Activated naive CD4-positive, alpha-beta T cell (primary cell): ENCODE data around the gene SPAG9.

ENCODE experiments used
- DNase-seq, 4 experiments: peaks; one replicate each; lab custom pipeline; 2025; lab: John Stamatoyannopoulos, UW

Gene SPAG9, protein sequence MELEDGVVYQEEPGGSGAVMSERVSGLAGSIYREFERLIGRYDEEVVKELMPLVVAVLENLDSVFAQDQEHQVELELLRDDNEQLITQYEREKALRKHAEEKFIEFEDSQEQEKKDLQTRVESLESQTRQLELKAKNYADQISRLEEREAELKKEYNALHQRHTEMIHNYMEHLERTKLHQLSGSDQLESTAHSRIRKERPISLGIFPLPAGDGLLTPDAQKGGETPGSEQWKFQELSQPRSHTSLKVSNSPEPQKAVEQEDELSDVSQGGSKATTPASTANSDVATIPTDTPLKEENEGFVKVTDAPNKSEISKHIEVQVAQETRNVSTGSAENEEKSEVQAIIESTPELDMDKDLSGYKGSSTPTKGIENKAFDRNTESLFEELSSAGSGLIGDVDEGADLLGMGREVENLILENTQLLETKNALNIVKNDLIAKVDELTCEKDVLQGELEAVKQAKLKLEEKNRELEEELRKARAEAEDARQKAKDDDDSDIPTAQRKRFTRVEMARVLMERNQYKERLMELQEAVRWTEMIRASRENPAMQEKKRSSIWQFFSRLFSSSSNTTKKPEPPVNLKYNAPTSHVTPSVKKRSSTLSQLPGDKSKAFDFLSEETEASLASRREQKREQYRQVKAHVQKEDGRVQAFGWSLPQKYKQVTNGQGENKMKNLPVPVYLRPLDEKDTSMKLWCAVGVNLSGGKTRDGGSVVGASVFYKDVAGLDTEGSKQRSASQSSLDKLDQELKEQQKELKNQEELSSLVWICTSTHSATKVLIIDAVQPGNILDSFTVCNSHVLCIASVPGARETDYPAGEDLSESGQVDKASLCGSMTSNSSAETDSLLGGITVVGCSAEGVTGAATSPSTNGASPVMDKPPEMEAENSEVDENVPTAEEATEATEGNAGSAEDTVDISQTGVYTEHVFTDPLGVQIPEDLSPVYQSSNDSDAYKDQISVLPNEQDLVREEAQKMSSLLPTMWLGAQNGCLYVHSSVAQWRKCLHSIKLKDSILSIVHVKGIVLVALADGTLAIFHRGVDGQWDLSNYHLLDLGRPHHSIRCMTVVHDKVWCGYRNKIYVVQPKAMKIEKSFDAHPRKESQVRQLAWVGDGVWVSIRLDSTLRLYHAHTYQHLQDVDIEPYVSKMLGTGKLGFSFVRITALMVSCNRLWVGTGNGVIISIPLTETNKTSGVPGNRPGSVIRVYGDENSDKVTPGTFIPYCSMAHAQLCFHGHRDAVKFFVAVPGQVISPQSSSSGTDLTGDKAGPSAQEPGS (N-terminal part only)

DNA sequence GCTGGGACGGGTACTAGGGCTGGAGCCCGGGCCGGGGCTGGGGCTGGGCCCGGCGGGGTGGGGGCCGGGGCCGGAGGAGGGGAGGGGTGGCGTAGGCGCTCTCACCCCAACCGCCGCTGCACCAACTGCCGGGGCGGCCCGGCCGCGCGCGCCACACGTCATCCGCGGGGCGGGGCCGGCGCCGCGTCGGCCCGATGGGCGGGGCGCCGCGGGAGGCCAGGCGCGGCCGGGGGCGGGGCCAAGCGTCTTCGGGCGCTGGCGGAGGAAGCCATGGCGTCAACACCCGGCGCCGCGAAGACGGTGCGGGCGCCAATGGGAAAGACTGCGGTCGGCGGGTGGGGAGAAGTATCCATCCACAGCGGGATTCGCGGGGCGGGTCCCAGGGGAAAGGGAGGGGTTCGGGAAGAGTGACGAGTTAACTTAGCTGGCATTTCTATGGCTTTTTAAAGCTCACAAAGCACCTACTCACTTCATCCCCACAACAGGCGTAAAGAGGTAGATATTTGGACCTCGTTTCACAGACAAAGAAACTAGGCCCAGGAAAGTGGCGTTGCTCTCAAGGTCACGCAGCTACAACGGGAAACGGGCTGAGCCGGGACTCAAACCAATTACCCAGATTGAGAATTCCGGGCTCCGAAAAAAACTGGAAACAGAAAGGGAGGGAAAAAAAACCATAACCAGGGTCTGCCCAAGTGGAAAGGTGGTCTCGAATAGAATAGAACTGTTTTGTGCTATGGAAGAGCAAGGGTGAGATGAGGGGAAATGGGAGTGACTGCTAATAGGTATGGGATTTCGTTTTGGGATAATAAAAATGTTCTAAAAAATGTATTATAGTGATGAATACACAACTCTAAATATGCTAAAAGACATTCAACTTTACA is at the start of gene SPAG9:
Gene SPAG9 (minus strand): TSS at position 130 of the 881 bp plus-strand sequence. CDS start 212 bp downstream, outside the sequence.
- peak; percentile 62 to 88 (median 70) for DNase-seq

DNA sequence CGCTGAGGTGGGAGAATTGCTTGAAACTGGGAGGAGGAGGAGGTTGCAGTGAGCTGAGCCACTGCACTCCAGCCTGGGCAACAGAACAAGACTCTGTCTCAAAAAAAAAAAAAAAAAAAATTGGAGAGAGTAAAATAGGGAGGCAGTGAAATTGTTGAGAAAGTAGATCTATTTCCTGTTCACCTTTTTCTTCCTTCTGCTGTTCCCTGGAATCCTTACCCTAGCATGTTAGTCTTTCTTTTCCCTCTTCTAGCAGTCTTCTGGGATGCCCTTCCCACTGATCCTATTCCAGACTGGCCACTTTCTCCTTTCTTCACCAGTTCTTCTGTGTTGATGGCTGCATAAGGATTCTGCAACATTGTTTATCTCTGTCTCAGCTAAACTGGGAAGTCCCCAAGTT is 48.7 kb upstream of the SPAG9 start:
- DNase-seq, result no peak

DNA sequence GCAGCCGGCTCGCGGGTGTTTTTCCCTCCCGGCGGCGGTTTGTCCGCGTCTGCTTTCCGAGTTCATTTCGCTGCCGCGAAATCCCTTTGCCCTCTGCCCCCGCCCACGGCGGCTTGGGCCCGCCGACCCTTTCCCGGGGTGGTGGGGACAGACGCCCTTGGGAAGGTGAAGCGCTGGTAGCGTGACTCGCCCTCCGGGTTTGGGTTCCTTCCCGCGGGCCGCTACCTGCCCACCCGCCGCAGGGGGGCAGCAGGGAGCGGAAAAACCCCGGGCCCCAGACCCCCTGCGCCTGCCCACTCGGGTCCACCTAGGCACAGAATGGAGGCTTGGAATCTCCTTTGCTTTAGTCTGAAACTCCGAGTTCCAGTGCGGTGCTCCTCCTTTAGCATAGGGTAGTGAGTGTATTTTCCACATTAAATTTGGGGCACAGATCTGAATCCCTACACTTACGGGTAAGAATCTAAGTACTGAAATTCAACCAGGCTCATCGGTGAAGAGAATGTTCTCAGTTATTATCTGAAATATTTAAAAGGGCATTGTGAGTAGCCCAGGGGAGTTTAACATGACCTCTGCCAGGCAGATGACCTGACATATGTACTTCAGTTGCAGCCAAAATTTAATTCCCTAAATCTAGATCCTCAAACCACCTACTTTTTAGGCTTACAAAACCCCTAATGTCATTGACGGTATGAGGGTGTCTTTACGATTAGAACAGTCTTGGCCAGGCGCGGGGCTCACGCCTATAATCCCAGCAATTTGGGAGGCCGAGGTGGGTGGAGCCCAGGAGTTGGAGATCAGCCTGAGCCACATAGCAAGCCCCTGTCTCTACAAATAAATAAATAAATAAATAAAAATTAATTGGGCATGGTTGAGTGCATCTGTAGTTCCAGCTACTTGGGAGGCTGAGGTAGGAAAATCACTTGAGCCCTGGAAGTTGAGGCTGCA is 46.6 kb upstream of the SPAG9 start:
- DNase-seq, result peak; percentile 29 to 57 (median 46)

DNA sequence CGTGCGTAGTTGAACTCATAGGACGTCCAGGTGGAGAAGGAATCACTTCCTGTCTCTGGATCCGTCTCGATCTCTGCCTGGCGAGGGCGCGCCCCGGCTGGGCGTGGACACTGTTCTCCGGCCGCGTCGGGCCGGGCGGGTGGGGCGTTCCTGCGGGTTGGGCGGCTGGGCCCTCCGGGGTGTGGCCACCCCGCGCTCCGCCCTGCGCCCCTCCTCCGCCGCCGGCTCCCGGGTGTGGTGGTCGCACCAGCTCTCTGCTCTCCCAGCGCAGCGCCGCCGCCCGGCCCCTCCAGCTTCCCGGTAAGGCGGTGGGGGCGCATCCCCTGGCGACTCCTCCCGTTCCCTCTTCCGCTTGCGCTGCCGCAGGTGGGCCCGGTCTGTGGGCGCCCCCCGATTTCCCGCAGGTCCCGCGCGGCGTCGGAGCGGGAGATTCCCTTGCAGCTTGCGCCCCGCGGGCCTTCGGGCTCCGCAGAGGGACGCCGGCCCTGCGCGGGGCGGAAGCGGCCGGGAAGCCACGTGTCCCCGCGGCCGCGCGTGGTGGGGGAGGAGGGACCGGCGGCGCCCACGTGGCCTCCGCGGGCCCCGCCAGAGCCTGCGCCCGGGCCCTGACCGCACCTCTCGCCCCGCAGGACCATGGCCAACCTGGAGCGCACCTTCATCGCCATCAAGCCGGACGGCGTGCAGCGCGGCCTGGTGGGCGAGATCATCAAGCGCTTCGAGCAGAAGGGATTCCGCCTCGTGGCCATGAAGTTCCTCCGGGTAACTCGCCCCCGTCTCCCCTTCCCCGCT is 45.7 kb upstream of the SPAG9 start, which contains the start of gene NME2:
Gene NME2 (plus strand): TSS at position 214 of the 789 bp plus-strand sequence. CDS start 420 bp downstream, at position 634.
- DNase-seq, result peak; percentile 39 to 58 (median 46)

DNA sequence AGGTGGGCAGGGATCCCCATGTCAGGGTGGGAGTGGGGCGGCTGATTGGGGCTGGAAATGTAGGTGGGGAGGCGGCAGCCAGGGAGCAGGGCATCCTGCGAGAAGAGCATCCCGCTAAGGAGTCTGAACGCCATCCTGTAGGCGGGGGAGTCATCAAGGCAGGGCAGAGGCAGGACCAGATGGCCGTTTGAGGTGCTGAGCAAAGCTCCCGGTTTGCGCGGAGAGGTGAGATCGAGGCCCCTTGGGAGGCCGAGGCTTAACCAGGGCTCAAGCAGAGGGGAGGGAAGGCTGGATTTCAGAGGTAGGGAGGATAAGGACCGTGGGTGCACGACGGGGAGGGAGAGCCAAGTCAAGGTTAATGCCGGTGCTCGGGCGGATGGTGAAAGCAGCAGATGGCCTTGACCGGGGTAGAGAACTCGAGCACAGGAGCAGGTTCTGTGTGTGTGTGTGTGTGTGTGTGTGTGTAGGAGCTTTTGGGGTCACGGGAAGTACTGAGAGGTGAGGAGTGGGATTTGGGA is 45.1 kb upstream of the SPAG9 start:
- DNase-seq, result peak in 3 of 4 experiments; percentile 9 to 39 (median 25)

DNA sequence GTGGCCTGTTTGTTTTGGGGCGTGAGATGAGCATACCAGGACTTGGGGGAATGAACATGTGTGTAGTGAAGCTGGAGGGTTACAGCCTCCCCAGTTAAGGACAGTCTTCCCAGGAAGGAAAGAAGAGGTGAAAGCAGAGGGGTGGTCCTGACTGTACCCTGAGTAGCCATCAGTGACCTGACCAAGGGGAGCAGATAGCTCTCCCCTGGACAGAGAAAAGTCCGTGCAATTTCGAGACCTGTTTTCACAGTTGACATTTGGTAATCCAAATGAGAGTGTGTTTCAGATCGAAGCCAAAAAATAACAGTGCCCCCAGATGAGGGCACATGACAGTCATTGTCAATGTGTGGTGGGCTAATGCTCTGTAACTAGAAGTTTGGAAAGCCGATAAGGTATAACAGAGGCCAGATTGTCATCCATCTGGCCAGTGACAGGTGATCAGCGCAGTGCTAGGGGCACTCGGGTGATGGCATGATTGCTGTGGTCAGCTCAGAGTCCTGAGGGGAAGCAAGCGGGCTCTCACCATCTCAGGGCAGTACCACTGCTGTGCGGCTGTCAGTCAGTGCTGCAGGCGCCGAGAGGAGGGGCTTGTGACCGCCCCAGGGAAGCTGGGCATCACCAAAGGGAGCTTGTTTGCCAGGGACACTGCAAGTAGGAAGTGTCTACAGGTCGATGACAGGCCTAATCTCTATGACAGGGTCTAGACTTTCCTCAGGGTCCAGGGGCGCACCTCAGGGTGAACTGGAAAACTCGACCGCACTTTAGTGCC is 44.4 kb upstream of the SPAG9 start:
- no peak for DNase-seq

DNA sequence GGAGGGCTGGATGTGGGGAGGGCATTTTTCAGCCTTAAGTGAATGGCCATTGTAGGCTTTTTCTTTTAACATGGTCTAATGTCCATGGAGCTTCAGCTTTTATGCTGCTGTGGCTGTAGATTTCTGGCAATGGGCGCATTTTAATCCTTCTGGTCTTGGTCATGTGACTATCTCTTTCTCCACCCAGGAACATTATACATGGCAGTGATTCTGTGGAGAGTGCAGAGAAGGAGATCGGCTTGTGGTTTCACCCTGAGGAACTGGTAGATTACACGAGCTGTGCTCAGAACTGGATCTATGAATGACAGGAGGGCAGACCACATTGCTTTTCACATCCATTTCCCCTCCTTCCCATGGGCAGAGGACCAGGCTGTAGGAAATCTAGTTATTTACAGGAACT is 40.9 kb upstream of the SPAG9 start:
- no peak for DNase-seq

DNA sequence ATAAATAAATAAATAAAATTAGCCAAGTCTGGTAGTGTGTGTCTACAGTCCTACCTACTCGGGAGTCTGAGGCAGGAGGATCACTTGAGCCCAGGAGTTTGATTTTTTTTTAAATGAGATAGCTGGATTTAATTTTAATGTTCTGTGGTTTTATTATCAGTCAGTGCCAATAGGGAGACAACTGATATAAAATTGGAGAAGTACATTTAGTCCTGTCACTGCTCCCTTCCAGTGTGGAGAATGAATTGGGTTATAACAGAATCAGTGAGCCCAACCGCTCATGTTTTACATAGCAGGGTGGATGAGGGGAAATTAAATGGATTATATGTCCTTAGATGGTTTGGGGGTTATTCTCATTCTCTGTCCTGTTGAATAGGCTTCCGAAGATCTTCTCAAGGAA is 38.9 kb upstream of the SPAG9 start:
- no peak for DNase-seq

DNA sequence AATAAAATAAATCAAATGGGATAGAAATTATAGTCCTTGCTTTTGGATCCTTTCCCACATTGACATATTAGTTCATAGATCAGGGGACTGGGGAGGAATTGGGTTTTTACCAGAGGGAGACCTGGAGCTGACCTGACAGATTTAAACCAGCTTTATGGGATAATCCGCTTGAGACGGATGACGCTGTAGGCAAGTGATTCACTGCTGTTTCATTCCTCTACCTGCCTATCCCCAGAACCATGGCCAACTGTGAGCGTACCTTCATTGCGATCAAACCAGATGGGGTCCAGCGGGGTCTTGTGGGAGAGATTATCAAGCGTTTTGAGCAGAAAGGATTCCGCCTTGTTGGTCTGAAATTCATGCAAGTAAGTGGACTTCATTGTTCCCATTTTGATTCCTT is 34.7 kb upstream of the SPAG9 start:
- DNase-seq, result no peak

DNA sequence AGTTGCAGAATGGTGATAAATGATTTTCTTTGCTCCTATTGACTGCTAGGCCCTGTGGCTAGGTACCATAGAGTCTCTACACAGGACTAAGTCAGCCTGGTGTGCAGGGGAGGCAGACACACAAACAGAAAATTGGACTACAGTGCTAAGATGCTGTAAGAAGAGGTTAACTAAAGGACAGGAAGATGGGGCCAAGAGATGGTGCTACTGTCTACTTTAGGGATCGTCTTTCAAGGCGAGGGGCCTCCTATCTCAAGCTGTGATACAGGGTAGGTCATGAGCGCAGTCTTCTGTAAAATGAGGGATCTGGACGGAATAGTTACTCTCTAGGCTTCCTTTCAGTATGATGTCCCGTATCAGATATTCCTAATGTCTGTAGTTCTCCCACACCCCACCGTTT is 33.5 kb upstream of the SPAG9 start:
- no peak for DNase-seq

DNA sequence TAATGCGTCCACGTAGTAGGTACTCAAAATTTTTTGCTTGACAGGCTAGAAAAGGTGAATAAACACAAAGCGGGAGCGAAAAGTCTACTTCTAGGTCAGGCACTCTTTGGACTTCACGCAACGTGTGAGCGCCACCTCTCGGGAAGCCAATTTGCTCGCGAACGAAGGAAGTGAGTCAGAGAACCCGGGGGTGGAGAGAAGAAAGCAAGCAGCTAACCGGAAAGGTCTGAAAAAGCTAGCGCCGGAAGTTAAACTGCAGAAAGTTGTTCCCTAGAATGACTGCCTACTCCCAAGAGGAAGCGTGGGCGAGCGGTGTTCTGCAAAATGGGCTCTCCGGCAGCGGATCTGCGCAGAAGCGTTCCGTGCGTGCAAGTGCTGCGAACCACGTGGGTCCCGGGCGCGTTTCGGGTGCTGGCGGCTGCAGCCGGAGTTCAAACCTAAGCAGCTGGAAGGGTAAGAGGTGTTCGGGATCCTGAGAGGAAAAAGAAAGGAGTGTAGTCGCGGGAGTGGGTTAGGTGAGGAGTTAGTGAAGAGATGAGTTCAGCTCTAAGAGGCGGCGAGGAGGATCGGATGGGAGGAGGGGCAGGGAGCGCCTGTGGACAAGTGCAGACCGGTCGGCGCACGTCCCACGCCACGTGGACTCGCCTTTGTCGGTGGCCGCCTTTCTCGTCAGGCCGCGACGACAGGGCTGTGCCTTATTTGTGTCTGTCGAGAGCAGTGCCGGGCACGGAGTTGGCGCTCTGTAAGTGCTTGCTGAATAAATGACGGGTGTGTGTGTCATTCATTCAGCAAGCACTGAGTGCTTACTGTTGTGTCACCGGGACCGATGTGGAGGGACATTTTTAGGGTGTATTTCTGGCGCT is 32.8 kb upstream of the SPAG9 start, which contains the start of gene NME1:
Gene NME1 (plus strand): TSS at position 350 of the 863 bp plus-strand sequence. CDS start 2,096 bp downstream, outside the sequence.
- peak; percentile 92 to 98 (median 96) for DNase-seq

DNA sequence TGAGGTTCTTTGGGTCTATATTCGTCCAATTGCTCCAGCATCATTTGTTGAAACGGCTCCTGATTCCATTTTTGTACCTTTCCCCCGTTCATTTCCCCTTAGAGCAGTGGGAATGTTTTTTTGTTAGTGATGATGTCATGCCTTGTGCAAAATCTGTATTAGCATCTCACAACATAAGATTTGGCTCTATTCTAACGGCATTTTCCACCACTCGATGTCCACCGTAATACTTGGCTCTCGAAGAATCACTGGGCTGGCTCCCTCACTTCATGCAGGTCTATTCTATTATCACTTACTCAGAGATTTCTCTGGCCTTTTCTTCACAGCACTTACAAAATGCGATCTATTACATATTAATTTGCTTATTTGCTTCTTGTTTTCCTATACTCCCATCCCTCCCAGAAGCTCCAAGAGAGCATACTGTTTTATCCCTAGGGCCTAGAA is 32.1 kb upstream of the SPAG9 start:
- no peak for DNase-seq

DNA sequence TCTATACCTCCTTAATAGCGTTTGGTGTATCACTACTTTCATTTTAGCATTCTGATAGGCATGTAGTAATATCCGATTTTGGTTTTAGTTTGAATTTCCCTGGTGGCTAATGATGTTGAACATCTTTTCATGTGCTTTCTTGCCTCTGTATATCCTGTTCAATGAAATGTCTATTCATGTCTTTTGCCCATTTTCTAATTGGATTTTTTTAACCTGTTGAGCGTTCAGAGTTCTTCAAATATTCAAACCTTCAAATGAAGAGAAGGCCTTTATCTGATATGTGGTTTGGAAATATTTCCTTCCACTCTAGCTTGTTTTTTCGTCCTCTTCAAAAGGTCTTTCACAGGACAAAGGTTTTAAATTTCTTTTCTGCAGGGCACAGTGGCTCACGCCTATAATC is 30.3 kb upstream of the SPAG9 start:
- DNase-seq, result no peak

DNA sequence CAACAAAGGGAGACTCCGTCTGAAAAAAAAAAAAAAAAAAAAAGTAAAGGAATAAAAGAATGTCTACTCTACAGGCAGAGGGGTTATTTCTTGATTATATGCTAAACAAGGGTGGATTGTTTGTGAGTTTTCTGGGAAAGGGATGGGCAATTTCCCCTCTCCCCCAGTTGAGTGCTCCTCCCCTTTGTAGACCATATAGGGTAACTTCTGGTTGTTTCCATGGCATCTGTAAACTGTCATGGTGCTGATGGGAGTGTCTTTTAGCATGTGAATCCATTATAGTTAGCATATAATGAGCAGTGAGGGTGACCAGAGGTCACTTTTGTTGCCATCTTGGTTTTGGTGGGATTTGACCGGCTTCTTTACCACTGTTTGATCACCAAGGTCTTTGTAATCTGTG is 28.5 kb upstream of the SPAG9 start:
- no peak for DNase-seq

DNA sequence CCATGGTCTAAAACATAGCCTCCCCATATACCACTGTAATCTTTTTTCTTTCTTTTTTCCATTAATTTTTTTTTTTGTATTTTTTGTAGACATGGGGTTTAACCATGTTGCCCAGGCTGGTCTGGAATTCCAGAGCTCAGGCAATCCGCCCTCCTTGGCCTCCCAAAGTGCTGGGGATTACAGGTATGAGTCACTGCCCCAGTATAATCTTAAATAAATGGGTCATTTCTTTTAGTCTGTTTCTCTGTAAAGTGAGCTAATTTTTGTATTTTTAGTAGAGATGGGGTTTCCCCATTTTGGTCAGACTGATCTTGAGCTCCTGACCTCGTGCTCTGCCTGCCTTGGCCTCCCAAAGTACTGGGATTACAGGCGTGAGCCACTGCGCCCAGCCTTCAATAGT is 27.0 kb upstream of the SPAG9 start:
- DNase-seq, result no peak

DNA sequence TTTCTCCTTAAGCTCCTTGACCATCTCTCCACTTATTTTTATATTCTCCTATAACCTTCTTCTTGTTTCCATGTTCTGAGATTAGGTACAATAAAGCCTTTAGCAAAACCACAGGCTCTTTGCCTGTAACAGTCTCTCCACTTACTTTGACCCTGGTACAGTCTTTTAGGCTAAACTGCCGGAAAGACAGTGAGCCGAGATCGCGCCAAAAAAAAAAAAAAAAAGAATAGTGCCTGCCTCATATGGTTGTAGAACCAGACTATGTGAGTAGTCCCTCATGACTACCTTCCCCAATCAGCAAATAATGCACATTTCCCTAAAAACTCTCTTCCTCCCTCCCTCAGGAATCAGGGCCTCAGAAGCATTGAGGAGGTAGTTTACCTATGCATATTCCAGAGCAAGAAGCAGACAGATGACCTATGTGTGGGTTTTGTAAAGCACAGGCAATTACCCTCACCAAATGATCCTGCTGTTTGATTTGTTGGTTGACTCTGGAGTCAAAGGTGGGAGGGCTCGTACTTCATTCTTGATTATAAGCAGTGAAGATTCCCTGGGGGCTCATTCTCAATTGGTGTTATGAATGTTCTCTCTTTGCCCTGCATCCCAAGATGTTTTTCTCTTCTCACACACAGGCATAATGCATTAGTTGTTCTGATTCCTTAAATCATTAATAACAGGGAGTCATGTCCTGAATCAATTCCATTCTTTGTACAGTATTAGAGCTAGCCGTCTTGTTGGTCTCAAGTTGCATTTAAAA is 23.8 kb upstream of the SPAG9 start:
- no peak for DNase-seq
